Ectodermal cell (in vitro differentiated cells): ENCODE data around the gene SLC49A3.
"Not testable (repeated sequence)": the region's sequence is repeated elsewhere in the genome, so short reads cannot be mapped to it uniquely, and the experiment has no call there.

Source experiments
- H3K27ac ChIP-seq: 2 replicates; pipeline ENCODE4 v1.7.0; 2013; ENCODE audit warnings: mild to moderate bottlenecking, low read depth, low read length; ENCODE audit not compliant: insufficient read depth, poor library complexity, severe bottlenecking
- H3K27me3 ChIP-seq: 2 replicates; pipeline ENCODE4 v1.7.0; 2013; ENCODE audit warnings: mild to moderate bottlenecking, low read length; ENCODE audit not compliant: insufficient read depth, control insufficient read depth, poor library complexity, severe bottlenecking
- H3K36me3 ChIP-seq: one replicate; pipeline ENCODE4 v1.7.0; 2013; ENCODE audit warnings: low read length; ENCODE audit not compliant: control insufficient read depth, insufficient read depth
- H3K4me1 ChIP-seq: one replicate; pipeline ENCODE4 v1.7.0; 2013; ENCODE audit warnings: low read length; ENCODE audit not compliant: control insufficient read depth, insufficient read depth
- H3K4me3 ChIP-seq: 2 replicates; pipeline ENCODE4 v1.7.0; 2013; ENCODE audit warnings: low read depth, low read length, control low read depth; ENCODE audit not compliant: insufficient read depth
- H3K9me3 ChIP-seq: 2 replicates; pipeline ENCODE4 v1.7.0; 2013; ENCODE audit warnings: mild to moderate bottlenecking, low read length, moderate library complexity; ENCODE audit not compliant: control insufficient read depth
- WGBS, 2 experiments: methylation state at CpG; one replicate each; pipeline ENCODE4 v1.1.7; 2013; ENCODE audit warnings: missing lambda C conversion rate in 2 of 2; 5-methylcytosine and 5-hydroxymethylcytosine counted together

Gene SLC49A3

DNA sequence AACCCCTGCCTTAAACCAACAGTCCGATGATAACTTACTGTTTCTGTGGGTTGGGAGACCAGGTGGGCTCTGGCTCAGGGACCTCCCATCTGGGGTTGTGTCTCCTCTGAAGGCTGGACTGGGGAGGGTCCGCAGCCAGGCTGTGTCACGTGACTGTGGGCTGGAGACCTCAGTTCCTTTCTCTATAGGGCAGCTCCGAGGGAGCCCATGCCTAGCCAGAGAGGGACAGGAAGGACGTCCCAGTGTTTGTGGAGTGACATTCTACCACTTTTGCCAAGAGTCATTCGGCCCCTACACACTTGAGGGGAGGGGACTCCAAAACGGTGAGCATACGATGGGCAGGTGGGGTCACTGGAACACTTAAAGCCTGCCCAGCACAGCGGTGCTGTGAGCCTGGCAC is 21.2 kb upstream of the SLC49A3 start:
- Histone ChIP-seq H3K36me3 (peaks cover 16% of the 10 kb centered on the region), H3K9me3 (no peaks in the 10 kb centered on the region), H3K27me3 (peaks cover 2% of the 10 kb centered on the region), H3K4me1 (peaks cover 10% of the 10 kb centered on the region), H3K4me3 (no peak overlapping the region), H3K27ac (no peak overlapping the region)
- WGBS, 2 experiments: 89 to 91% methylated on average over 9 of the region's 9 CpGs

DNA sequence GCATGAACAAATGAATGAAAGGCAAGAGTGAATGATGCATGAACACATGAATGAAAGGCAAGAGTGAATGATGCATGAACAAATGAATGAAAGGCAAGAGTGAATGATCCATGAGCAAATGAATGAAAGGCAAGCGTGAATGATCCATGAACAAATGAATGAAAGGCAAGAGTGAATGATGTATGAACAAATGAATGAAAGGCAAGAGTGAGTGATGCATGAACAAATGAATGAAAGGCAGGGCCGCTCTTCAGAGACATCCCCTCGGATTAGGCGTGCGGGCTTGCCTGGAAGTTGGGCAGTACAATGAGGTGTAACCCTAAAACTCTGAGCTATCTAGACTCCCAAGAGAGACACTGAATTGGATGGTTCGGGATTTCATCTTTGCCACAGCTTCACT is 20.4 kb upstream of the SLC49A3 start:
- no peaks in the 10 kb centered on the region for H3K9me3 ChIP-seq
- WGBS, 2 experiments: 95 to 96% methylated on average over 6 of the region's 6 CpGs
- H3K27me3 ChIP-seq: peaks cover 7% of the 10 kb centered on the region
- peaks cover 16% of the 10 kb centered on the region for H3K36me3 ChIP-seq
- H3K4me3 ChIP-seq: no peak overlapping the region
- H3K27ac ChIP-seq: no peak overlapping the region
- H3K4me1 ChIP-seq: peaks cover 10% of the 10 kb centered on the region

DNA sequence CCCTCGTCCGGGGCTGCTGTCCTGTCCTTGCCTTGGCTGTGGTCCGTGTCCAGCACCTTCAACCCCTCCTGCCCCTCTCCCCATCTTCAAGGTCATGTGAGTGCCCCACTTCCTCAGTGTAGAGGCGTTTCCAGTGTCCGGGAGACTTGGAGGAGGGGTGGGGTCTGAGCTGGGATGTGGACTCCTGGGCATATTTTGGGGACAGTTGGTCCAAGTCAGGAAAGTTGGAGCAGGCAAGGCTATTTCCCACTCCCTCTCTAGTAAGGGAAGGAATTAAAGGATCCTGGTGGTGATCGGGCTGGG is 19.6 kb upstream of the SLC49A3 start:
- H3K27me3 ChIP-seq: peaks cover 9% of the 10 kb centered on the region
- no peak overlapping the region for H3K4me3 ChIP-seq
- 95 to 98% methylated on average over 6 of the region's 6 CpGs for WGBS, 2 experiments
- peaks cover 16% of the 10 kb centered on the region for H3K36me3 ChIP-seq
- H3K27ac ChIP-seq: no peak overlapping the region
- H3K4me1 ChIP-seq: peaks cover 10% of the 10 kb centered on the region
- no peaks in the 10 kb centered on the region for H3K9me3 ChIP-seq

DNA sequence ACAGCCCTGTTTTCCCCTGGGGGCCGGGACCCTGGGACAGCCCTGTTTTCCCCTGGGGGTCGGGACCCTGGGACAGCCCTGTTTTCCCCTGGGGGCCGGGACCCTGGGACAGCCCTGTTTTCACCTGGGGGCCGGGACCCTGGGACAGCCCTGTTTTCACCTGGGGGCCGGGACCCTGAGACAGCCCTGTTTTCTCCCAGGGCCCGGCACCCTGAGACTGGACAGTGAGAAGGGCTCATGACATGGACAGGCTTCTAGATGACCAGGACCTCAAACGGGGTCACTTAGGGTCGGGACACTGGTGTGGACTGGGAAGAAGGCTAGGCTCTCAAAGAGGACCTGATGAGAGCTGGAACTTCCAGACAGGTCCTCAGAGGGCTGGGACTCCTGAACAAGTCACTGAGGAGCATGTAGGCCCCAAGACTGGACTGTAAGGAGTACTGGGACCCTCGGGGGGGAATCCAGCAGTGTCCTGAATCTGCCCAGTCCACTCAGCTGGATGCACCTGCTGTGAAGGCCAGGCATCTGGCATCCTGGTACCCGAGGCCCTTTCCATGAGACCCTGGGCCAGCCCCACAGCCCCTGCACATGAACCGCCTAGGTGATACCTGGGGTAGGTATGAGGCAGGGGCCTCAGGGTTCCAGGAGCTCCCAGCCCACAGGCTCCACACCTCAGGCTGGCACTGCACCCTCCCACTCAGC is 19.1 kb upstream of the SLC49A3 start:
- Histone ChIP-seq H3K36me3 (peaks cover 16% of the 10 kb centered on the region), H3K4me3 (no peak overlapping the region), H3K27ac (no peak overlapping the region), H3K4me1 (peaks cover 10% of the 10 kb centered on the region), H3K9me3 (no peaks in the 10 kb centered on the region), H3K27me3 (peaks cover 9% of the 10 kb centered on the region)
- WGBS, 2 experiments: 94 to 95% methylated on average over 11 of the region's 11 CpGs

DNA sequence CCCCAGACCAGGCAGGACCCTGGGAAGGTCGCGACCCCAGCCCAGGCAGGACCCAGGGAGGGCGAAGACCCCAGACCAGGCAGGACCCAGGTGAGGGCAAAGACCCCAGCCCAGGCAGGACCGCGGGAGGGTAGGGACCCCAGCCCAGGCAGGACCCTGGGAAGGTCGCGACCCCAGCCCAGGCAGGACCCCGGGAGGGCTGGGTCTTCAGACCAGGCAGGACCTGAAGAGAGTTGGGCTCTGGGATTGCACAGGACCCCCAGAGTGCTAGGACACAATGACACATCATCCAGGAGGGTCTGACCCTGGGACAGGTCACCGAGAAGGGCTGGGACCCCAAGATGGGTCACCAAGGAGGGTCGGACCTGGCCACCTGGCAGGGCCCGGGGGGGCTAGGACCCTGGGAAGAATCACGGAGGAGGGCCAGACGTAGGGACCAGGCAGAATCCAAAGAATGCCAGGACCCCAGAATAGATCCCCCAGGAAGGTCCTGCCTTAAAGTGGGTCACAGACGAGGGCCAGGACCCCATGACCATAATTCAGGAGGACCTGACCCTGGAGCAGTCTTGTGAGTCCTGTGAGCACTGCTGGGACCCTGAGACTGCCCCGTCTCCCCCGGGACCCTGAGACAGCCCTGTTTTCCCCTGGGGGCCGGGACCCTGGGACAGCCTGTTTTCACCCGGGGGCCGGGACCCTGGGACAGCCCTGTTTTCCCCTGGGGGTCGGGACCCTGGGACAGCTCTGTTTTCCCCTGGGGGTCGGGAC is 18.1 kb upstream of the SLC49A3 start:
- H3K36me3 ChIP-seq: peaks cover 16% of the 10 kb centered on the region
- whole genome bisulfite sequencing, 2 experiments: 76% methylated on average over 21 of the region's 21 CpGs
- peak overlapping the region; percentile 95 for H3K4me3 ChIP-seq
- H3K9me3 ChIP-seq: no peaks in the 10 kb centered on the region
- peaks cover 10% of the 10 kb centered on the region for H3K4me1 ChIP-seq
- peaks cover 9% of the 10 kb centered on the region for H3K27me3 ChIP-seq
- no peak overlapping the region for H3K27ac ChIP-seq

DNA sequence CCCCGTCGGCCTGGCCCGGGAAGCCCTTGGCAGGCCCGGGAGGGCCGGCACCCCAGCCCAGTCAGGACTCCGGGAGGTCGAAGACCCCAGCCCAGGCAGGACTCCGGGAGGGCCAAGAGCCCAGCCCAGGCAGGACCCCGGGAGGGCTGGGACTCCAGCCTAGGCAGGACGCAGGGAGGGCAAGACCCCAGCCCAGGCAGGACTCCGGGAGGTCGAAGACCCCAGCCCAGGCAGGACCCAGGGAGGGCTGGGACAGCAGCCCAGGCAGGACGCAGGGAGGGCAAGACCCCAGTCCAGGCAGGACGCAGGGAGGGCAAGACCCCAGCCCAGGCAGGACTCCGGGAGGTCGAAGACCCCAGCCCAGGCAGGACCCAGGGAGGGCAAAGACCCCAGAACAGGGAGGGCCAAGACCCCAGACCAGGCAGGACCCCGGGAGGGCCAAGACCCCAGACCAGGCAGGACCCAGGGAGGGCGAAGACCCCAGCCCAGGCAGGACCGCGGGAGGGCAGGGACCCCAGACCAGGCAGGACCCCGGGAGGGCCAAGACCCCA is 17.2 kb upstream of the SLC49A3 start:
- not testable (repeated sequence) for H3K9me3 ChIP-seq, H3K27me3 ChIP-seq, H3K4me1 ChIP-seq
- Histone ChIP-seq H3K4me3 (peak overlapping the region; percentile 95), H3K36me3 (peaks cover 16% of the 10 kb centered on the region), H3K27ac (peak overlapping the region; percentile 88)
- WGBS, 2 experiments: 5 to 6% methylated on average over 21 of the region's 21 CpGs

DNA sequence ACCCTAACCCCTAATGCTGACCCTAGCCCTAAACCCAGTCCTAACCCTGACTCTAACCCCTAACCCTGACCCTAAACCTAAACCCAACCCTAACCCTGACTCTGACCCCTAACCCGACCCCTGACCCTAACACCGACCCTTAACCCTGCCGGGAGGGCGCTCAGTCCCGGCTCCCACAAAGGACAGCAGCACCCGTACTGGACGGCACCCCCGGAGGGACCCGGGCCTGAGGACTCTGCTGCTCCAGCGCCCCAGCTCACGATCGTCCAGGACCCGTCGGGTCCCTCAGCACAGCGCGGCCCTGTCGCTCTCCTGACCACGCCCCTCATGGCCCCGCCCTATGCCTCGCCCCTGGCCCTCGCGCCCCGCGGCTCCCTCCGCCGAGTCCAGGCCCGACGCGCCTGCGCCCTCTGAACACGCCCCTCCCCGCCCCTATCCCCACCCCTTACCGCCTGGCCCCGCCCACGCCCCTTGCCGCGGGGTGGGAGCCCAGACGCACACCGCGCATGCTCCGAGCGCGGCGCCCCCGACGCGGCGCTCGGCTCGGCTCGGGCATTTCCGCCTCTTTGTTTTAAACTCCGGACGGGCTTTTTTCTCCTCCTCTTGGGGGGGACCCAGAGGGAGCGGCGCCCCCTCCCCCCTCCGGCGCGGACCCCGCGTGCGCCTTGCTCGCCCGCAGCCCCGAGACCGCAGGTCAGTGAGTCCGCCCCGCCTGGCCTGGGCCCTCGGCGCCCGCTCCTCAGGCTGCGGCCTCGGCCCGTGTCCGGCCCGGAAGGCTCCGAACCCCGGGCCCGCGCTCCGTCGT is 16.5 kb upstream of the SLC49A3 start, which contains the start of gene PCGF3:
Gene PCGF3 (plus strand): TSS at position 555 of the 805 bp plus-strand sequence. CDS start 27,849 bp downstream, outside the sequence.
- peak within 1 kb of the TSS; percentile 95 for H3K4me3 ChIP-seq
- H3K36me3 ChIP-seq: peaks cover 10% of the 10 kb centered on the region
- H3K9me3 ChIP-seq: no peaks in the 10 kb centered on the region
- H3K27ac ChIP-seq: peak within 1 kb of the TSS; percentile 88
- peaks cover 10% of the 10 kb centered on the region for H3K4me1 ChIP-seq
- whole genome bisulfite sequencing, 2 experiments: 3% methylated on average over 82 of the region's 82 CpGs
- H3K27me3 ChIP-seq: peaks cover 9% of the 10 kb centered on the region

DNA sequence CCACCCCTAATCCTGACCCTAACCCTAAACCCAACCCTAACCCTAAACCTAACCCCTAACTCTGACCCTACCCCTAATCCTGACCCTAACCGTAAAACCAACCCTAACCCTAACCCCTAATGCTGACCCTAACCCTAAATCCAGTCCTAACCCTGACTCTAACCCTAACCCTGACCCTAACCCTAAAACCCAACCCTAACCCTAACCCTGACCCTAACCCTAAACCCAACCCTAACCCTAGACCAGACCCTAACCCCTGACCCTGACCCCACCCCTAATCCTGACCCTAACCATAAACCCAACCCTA is 16.0 kb upstream of the SLC49A3 start:
- peaks cover 9% of the 10 kb centered on the region for H3K27me3 ChIP-seq
- H3K4me1 ChIP-seq: peaks cover 10% of the 10 kb centered on the region
- no peak overlapping the region for H3K27ac ChIP-seq
- no peaks in the 10 kb centered on the region for H3K9me3 ChIP-seq
- H3K36me3 ChIP-seq: peaks cover 4% of the 10 kb centered on the region
- H3K4me3 ChIP-seq: peak overlapping the region; percentile 95
- 94 to 96% methylated on average over 1 of the region's 1 CpG for WGBS, 2 experiments

DNA sequence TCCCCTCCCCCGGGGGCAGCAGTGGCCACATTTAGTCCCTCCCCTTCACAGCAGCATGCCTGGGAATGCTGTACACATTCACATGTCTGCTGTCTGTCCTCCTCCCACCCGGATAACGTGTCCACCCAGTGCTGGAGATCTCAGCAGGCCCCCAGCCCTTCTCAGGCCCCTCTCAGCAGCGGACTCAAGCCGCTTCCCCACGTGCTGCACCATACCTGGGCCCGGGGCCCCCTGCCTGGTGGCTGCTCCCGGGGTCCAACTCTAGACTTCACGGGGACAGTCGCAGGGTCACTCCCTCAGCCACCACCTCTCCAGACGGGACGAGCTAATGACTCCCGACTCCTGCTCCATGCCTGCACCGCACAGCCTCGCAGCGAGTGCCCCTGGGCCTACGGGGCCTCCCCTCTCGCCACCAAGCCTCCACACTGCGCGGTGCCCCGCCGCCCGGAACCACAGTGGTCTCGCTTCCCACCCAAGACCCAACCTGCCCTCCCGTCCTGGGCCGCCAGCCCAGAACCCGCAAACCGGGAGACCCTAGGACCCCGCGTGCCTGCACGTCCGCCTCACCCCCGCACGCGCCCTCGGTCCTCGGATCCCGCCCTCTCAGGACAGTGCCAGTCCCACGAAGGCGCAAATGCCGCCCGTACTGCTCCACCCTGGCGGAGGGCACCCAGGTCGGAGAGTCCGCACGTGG is 15.4 kb upstream of the SLC49A3 start:
- Histone ChIP-seq H3K4me1 (peaks cover 10% of the 10 kb centered on the region), H3K4me3 (no peak overlapping the region), H3K36me3 (peaks cover 3% of the 10 kb centered on the region), H3K9me3 (no peaks in the 10 kb centered on the region), H3K27ac (no peak overlapping the region), H3K27me3 (peaks cover 9% of the 10 kb centered on the region)
- 92 to 93% methylated on average over 46 of the region's 46 CpGs for WGBS, 2 experiments
